Panc1 (cell line): ENCODE data around the gene PTK6. TPM values are rescaled to one million over a fixed set of nuclear protein-coding genes. Genes with fewer than 3 reads are reported as not detected.
"Not testable (repeated sequence)": the region's sequence is repeated elsewhere in the genome, so short reads cannot be mapped to it uniquely, and the experiment has no call there.

Experiments used
- ATAC-seq: fragments of 200-7000 bp; cut with Tn5 transposase; 2 replicates; pipeline ENCODE4 v1.9.1; 2020; ENCODE audit warnings: mild to moderate bottlenecking, moderate library complexity
- BruUV-seq: library from RNA; stranded (reverse); fragments of 400-500 nt; replicated peaks from 2 replicates; lab custom pipeline; 2021; lab: Mats Ljungman, UMichigan
- CTCF ChIA-PET: fragments of 300-600 bp; sonication (Branson Sonifier 250); formaldehyde crosslinking; loops from one replicate; lab custom pipeline; 2022; ENCODE audit warnings: antibody characterized with exemption; lab: Charles Lee
- POLR2A ChIA-PET: fragments of 300-600 bp; sonication (Branson Sonifier 250); formaldehyde crosslinking; loops from one replicate; lab custom pipeline; 2022; ENCODE audit warnings: antibody characterized with exemption; lab: Charles Lee
- DNase-seq: peaks from one replicate; pipeline ENCODE4 v3.0.0-alpha.2; 2010; ENCODE audit warnings: low read depth, low spot score
- H3K27ac ChIP-seq: 2 replicates; pipeline ENCODE4 v1.5.1; 2011; ENCODE audit warnings: mild to moderate bottlenecking, low read length, inconsistent platforms
- H3K27me3 ChIP-seq: fragments of 200-500 bp; sonication (Bioruptor generic); 2 replicates; pipeline ENCODE4 v1.6.0; 2014; ENCODE audit warnings: low read length, inconsistent platforms; ENCODE audit not compliant: control insufficient read depth, insufficient read depth
- H3K36me3 ChIP-seq: fragments of 200-500 bp; sonication (Bioruptor generic); 2 replicates; pipeline ENCODE4 v1.5.1; 2014; ENCODE audit warnings: inconsistent platforms, mild to moderate bottlenecking, low read length, moderate library complexity; ENCODE audit not compliant: control insufficient read depth, insufficient read depth
- H3K4me1 ChIP-seq: 2 replicates; pipeline ENCODE4 v1.5.1; 2011; ENCODE audit warnings: inconsistent platforms, mild to moderate bottlenecking, low read length, moderate library complexity; ENCODE audit not compliant: control insufficient read depth, insufficient read depth
- H3K4me3 ChIP-seq, 2 experiments: 2 replicates each; pipeline ENCODE4 v1.5.1; 2011 to 2012; ENCODE audit warnings: low read depth in 2 of 2, low read length in 2 of 2, mild to moderate bottlenecking in 2 of 2, inconsistent platforms in 1 of 2, moderate library complexity in 1 of 2
- H3K9me3 ChIP-seq: fragments of 200-500 bp; sonication (Bioruptor generic); 2 replicates; pipeline ENCODE4 v1.5.1; 2014; ENCODE audit warnings: low read depth, mild to moderate bottlenecking, inconsistent platforms, low read length, moderate library complexity; ENCODE audit not compliant: control insufficient read depth, insufficient read depth
- POLR2AphosphoS5 ChIP-seq: IDR thresholded peaks from 2 replicates; pipeline ENCODE4 v1.6.1; 2012; ENCODE audit warnings: mild to moderate bottlenecking, low read depth, low read length, moderate library complexity
- SIN3A ChIP-seq: IDR thresholded peaks from 2 replicates; pipeline ENCODE4 v1.6.1; 2012; ENCODE audit warnings: low read depth, mild to moderate bottlenecking, low read length, moderate library complexity, borderline replicate concordance; ENCODE audit not compliant: insufficient read depth
- TCF7L2 ChIP-seq: IDR thresholded peaks from 2 replicates; pipeline ENCODE4 v1.6.1; 2011; ENCODE audit warnings: mild to moderate bottlenecking, low read depth, low read length, inconsistent platforms
- in situ Hi-C: cut with HindIII; loops from 2 replicates; pipeline ENCODE4 v1.10.0; 2016; ENCODE audit warnings: low sequenced_read_pairs, low pct_unique_long_range_greater_than_20kb
- intact Hi-C: fragments of 100-400 bp; cut with micrococcal nuclease; formaldehyde crosslinking; loops from one replicate; pipeline ENCODE4 v1.10.0; 2022; ENCODE audit not compliant: unreplicated experiment
- total RNA-seq: library from RNA; stranded (reverse); gene quantifications from one replicate; pipeline ENCODE4 v1.2.1, GENCODE V29; 2021; ENCODE audit not compliant: unreplicated experiment
- TF ChIP-seq, protein P1 (sequence below), 2 experiments: IDR thresholded peaks; 2 replicates each; pipeline ENCODE4 v1.6.1; 2011 to 2012; ENCODE audit warnings: low read depth in 2 of 2, control low read depth in 1 of 2, low read length in 1 of 2, mild to moderate bottlenecking in 1 of 2, moderate library complexity in 1 of 2; ENCODE audit not compliant: insufficient read depth in 1 of 2
- TF ChIP-seq, protein P2 (sequence below): fragments of 450-650 bp; IDR thresholded peaks from 2 replicates; pipeline ENCODE4 v1.5.1; 2017; ENCODE audit warnings: mild to moderate bottlenecking

PTK6 gene
- total RNA-seq, 1 experiment from 2014 or later = 6.5 TPM

GRCh38 chr20:63560333-63560805, 23.2 kb upstream of the PTK6 start:
- DNase-seq (no peak), ATAC-seq (no peak)
- intact Hi-C loops (no loop called here), in situ Hi-C loops (no loop called here)
- Histone ChIP-seq H3K27me3 (no peaks in the 10 kb centered on the region), H3K27ac (no peak overlapping the region), H3K4me3 (no peak overlapping the region), H3K36me3 (no peaks in the 10 kb centered on the region), H3K4me1 (no peaks in the 10 kb centered on the region), H3K9me3 (no peaks in the 10 kb centered on the region)
- no TSS peak for BruUV-seq
- POLR2A ChIA-PET = interaction anchor here (0.6 kb wide), 1 partner anchor 44 kb away, joined by 7 read pairs; no protein-coding TSS in a partner anchor
- TF ChIP-seq TCF7L2 (no peak), POLR2AphosphoS5 (no peak), SIN3A (no peak)
- TF ChIP-seq, protein P1, sequence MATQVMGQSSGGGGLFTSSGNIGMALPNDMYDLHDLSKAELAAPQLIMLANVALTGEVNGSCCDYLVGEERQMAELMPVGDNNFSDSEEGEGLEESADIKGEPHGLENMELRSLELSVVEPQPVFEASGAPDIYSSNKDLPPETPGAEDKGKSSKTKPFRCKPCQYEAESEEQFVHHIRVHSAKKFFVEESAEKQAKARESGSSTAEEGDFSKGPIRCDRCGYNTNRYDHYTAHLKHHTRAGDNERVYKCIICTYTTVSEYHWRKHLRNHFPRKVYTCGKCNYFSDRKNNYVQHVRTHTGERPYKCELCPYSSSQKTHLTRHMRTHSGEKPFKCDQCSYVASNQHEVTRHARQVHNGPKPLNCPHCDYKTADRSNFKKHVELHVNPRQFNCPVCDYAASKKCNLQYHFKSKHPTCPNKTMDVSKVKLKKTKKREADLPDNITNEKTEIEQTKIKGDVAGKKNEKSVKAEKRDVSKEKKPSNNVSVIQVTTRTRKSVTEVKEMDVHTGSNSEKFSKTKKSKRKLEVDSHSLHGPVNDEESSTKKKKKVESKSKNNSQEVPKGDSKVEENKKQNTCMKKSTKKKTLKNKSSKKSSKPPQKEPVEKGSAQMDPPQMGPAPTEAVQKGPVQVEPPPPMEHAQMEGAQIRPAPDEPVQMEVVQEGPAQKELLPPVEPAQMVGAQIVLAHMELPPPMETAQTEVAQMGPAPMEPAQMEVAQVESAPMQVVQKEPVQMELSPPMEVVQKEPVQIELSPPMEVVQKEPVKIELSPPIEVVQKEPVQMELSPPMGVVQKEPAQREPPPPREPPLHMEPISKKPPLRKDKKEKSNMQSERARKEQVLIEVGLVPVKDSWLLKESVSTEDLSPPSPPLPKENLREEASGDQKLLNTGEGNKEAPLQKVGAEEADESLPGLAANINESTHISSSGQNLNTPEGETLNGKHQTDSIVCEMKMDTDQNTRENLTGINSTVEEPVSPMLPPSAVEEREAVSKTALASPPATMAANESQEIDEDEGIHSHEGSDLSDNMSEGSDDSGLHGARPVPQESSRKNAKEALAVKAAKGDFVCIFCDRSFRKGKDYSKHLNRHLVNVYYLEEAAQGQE (IDR thresholded peaks at IDR 0.05; ENCODE audit: insufficient read depth in 1 of 2, low read depth in 2 of 2, low read length in 1 of 2) = no peak
- TF ChIP-seq, protein P2, sequence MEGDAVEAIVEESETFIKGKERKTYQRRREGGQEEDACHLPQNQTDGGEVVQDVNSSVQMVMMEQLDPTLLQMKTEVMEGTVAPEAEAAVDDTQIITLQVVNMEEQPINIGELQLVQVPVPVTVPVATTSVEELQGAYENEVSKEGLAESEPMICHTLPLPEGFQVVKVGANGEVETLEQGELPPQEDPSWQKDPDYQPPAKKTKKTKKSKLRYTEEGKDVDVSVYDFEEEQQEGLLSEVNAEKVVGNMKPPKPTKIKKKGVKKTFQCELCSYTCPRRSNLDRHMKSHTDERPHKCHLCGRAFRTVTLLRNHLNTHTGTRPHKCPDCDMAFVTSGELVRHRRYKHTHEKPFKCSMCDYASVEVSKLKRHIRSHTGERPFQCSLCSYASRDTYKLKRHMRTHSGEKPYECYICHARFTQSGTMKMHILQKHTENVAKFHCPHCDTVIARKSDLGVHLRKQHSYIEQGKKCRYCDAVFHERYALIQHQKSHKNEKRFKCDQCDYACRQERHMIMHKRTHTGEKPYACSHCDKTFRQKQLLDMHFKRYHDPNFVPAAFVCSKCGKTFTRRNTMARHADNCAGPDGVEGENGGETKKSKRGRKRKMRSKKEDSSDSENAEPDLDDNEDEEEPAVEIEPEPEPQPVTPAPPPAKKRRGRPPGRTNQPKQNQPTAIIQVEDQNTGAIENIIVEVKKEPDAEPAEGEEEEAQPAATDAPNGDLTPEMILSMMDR = no peak
- CTCF ChIA-PET = interaction anchor here (0.9 kb wide), 1 partner anchor 23 kb away, joined by 3 read pairs; the partner anchor contains the start of gene PTK6

DNA sequence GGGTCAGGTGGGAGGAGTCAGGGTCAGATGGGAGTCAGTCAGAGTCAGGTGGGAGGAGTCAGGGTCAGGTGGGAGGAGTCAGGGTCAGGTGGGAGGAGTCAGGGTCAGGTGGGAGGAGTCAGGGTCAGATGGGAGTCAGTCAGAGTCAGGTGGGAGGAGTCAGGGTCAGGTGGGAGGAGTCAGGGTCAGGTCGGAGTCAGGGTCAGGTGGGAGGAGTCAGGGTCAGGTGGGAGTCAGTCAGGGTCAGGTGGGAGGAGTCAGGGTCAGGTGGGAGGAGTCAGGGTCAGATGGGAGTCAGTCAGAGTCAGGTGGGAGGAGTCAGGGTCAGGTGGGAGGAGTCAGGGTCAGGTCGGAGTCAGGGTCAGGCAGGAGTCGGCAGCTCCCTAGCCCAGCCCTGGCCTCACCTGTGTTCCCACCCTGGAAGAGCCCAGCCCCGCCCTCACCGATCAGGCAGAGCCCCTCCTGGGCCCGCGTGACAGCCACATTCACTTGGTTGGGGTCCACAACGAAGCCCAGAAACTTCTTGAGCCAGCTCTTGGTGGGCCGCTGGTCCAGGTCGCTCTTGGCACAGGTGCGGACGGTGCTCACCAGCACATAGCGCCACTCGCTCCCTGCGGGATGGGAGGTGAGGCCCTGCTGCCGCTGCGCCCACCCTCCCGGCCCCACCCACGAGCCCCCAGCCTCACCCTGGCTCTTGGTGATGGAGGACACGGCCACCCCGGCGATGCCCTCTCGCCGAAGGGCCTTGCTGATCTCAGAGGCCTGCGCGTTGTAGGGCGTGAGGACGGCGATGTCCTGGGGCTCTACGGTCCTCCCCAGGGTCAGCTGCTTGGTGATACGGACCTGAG, 22.5 kb upstream of the PTK6 start:
- POLR2A ChIA-PET, ATAC-seq, in situ Hi-C loops, intact Hi-C loops, H3K27ac ChIP-seq, H3K27me3 ChIP-seq, H3K4me1 ChIP-seq, H3K4me3 ChIP-seq, DNase-seq, H3K9me3 ChIP-seq, BruUV-seq, H3K36me3 ChIP-seq: not testable (repeated sequence)
- CTCF ChIA-PET = interaction anchor here (0.9 kb wide), 1 partner anchor 22 kb away, joined by 3 read pairs; the partner anchor contains the start of gene PTK6
